ENCODE data around the gene MBLAC1.
A peak's percentile ranks its signal among the peaks of the same experiment; 100 is the strongest.

The MBLAC1 gene

GRCh38 chr7:100173806-100174495 is 47.2 kb downstream of the MBLAC1 start:
- DNase-seq, result no peak

DNA sequence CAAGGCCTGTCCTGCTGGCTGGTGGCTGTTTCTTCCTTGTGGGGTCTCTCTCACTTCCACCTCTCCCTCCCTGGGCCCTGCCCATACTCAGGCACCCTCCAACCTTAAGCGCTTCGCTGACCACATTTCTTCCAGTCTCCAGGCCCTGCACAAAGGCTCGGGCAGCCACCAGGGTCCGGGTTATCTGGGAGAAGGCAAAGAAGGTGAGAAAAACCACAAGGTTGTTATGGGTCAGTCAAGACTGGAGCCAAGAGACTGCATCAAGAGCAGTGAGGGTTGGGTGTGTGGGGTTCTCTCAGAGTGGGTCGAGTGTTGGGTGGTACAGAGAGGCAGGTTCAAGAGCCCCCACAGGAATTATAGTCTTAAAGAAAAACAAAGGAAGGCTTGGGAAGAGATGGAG is 47.8 kb downstream of the MBLAC1 start:
- DNase-seq, result no peak

GRCh38 chr7:100175296-100175935 is 48.6 kb downstream of the MBLAC1 start:
- DNase-seq, result no peak

- no peak for DNase-seq
Observed at GRCh38 chr7:100176096-100177044, 49.6 kb downstream of the MBLAC1 start.

- DNase-seq, result peak; percentile 97 to 99 (median 98)
Observed at GRCh38 chr7:100177045-100178001, 50.6 kb downstream of the MBLAC1 start, which contains the start of the genes GPC2 and STAG3. GPC2 (minus strand) TSS chr7:100177381; CDS start chr7:100177199, 182 bp downstream. STAG3 (plus strand) TSS chr7:100177918; CDS start chr7:100180557, 2,639 bp downstream.

Data from suppressor macrophage (primary cell).